AG08395 (cell line): ENCODE measurements around the gene DNAJC27.

Experiments
- DNase-seq: peaks from one replicate; pipeline ENCODE4 v3.0.0; 2012; ENCODE audit warnings: mixed read lengths, low spot score

DNAJC27 gene

DNA sequence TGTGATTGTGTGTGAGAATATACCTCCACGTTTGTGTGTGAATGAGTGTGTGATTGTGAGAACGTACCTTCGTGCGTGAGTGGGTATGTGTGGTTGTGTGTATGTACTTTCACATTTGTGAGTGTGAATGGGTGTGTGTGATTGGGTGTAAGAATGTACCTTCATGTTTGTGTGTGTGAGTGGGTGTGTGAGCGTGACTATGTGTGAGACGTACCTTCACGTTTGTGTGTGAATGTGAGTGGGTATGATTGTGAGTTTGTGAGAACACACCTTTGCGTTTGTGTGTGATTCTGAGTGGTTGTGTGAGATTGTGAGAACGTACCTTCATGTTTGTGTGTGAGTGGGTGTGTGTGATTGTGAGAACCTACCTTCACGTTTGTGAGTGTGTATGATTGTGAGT, 45.9 kb downstream of the DNAJC27 start:
- no peak for DNase-seq

- no peak for DNase-seq
Measured at GRCh38 chr2:24924732-24925131, 47.0 kb downstream of the DNAJC27 start.

- no peak for DNase-seq
Measured at GRCh38 chr2:24924266-24924665, 47.5 kb downstream of the DNAJC27 start.

DNA sequence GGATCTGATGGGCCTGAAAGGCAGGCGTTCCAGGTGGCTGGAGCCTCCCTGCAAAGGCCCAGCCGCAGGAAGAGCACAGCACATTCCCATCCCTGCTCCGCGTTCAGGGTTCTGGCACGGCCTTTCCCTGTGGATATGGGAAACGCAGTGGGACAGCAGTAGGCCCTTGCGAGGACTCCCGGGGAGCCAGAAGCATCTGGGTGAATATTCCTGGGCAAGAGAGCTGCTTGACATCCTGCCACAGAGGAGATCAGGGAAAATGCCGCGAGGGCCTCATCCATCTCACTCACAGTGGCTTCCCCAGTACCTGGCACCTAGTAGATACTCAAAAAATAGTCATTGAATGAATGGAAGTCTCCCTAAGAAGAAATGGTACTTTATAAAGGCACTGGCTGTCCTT, 48.6 kb downstream of the DNAJC27 start:
- DNase-seq, result no peak

- DNase-seq, result no peak
Measured at GRCh38 chr2:24922556-24922955, 49.2 kb downstream of the DNAJC27 start.

DNA sequence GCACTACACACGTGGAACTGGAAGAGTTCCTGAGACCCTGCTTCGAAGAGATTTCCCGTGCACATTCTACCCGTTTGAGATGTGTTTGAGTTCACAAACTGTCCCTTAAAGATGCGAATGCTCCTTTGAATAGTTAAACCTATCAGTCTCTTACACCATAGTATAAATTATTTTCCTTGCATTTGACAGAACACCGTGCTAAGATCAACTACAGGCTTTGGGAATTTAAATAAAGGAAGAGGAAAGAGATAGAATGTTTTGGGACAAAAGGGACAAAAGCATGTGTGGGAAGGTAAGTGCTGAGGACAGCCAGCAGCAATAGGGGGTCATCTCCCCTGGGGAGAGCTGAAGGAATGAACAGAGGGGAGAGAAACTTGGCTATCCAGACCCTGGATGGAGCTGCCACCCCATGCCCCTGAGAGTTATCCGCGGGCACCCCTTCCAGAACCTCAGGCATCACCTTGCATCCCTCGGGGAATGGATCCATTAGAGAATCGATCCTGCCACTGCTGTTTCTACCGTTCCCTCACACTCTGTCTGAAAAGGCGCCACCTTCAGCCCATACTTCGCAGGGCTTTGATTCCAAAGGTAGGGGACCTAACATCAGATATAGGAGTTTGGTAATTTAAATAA, 50.8 kb downstream of the DNAJC27 start:
- no peak for DNase-seq

- DNase-seq, result peak; percentile 67
Measured at GRCh38 chr2:24920098-24920808, 51.5 kb downstream of the DNAJC27 start, which contains the start of gene ADCY3. Gene ADCY3 (minus strand): TSS chr2:24920237. CDS start chr2:24918987, 1,250 bp downstream.

- peak; percentile 33 for DNase-seq
Measured at GRCh38 chr2:24919506-24920097, 52.2 kb downstream of the DNAJC27 start.

- peak; percentile 38 for DNase-seq
Measured at GRCh38 chr2:24919037-24919505, 52.7 kb downstream of the DNAJC27 start.

DNA sequence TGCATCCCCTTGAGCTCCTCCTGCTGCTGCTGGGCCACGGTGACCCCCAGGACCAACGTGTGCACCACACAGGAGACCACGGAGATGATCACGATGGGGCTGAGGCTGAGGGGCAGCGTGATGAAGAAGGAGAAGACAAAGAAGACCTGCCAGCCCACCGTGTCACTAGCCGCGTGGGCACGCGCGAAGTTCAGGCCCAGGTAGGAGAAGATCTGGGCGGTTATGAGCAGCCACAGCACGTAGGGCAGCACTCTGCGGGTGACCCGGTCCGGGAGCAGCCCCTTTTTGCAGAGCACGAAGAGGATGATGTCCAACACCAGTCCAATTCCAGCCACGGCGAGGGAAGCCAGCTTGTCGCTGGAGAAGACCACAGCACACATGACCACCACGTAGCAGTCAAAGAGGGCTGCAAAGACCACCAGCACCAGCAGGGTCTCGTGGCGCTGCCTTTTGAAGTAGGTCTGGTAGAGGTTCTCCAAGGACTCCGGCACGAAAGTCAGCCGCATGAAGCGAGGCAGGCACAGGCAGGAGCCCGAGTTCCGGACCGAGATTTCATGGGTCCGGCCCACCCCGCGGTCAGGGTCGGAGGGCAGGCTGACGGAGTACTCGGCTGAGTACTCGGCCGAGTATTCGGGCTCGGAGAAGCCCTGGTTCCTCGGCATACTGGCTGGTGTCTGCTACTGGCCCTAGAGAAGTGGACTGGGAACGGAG, 53.3 kb downstream of the DNAJC27 start:
- DNase-seq, result no peak

DNA sequence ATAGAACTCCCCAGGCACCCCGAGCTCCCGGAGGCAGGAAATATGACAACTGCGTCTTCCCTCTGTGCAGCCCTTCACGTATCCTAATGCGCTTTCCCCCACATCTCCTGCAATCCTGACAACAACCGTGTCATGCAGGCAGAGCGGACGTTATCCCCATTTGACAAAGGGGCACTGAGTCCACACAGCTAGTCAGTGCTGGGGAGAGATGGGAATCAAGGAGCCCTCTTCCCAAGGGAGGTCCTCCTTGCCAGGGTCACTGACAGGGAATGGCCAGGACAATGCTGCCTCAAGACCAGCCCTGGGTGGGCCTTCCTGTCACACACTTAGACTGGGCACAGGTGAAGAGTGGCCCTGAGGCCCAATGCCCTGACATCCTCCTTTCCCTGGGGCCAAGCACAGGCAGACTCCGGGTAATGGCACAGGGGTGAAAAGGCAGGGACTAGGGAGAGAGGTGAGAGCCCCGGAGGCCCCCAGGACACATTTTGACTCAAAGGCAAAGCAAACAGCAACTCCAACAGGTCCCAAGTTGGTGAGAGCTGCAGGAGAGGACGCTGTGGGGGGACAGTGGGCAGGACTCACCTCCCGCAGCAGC, 53.9 kb downstream of the DNAJC27 start:
- DNase-seq, result no peak

- peak; percentile 60 for DNase-seq
Measured at GRCh38 chr2:24917086-24917485, 54.7 kb downstream of the DNAJC27 start.

DNA sequence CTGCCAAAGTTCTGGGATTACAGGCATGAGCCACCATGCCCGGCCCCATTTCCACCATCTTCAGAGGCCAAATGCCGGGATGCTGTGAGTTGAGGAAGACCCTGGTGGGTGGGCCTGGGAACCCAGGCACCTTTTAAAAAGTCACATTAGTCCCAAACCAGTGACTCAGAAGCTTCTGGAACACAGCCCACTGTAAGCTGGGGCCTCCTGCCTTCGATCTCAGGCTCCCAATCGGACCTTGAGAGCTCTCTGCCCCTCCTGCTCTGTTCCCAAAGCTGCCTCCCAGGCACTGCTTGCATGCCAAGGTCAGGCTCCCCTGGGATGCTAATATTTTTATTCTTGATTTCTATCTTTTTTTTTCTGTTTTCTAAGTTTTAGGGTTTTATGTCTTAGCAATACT, 56.0 kb downstream of the DNAJC27 start:
- DNase-seq, result no peak

- DNase-seq, result no peak
Measured at GRCh38 chr2:24915175-24915574, 56.6 kb downstream of the DNAJC27 start.

- no peak for DNase-seq
Measured at GRCh38 chr2:24914713-24915112, 57.0 kb downstream of the DNAJC27 start.

DNA sequence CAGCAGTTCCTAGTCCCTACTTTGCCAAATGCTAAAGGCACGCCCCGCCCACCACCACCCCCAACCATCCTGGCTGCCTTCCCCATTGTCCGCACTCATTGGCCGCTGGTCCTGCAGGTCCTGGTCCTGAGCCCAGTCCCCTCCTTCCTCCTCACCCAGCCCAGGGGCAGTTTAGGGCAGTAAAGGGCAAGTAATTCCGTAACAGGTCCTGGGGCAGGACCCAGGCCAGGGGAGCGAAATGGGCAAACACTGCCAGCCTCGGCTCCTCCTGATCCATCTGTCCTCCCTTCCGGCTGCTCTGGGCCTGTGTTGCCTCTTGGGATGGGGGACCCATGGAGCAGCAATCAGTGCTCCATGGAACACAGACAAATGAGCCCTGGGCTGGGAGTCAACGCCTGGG, 57.8 kb downstream of the DNAJC27 start:
- no peak for DNase-seq

DNA sequence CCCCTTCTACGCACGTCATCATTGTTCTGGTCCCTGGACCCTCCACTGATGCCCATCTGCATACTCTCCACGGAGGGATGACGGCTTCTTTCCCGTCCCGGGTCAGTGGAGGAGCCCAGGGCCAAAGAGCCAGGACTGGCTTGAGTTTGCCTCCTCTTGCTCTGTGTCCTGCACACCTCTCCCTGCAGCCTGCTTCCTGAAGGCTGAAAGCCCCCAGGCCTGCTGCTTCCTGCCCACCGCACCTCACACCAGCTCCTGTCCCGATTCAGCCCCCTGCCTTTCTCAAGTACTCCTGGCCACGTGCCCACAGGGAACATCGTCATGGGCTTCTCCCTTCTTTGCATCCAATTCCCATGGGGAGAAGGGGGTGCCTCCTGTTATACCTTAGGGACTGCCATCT, 58.8 kb downstream of the DNAJC27 start:
- no peak for DNase-seq

DNA sequence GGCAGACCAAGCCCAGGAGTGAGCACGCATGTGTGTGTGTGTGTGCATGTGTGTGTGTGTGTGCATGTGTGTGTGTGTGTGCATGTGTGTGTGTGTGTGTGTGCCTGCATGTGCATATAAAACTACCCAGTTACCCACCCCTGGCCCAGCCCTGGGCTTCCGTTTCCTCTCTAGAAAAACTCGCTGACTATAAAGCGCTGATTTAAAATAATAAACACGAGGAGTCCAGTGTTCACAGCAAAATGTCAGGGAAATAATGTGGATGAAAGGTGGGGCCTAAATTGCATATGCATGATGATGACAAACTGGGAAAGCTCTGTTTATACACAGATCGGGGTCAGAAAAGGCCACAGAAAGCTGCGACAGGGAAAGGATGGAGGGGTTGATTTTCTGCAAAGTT, 59.2 kb downstream of the DNAJC27 start:
- no peak for DNase-seq

GRCh38 chr2:24910245-24910644, 61.5 kb downstream of the DNAJC27 start:
- no peak for DNase-seq

DNA sequence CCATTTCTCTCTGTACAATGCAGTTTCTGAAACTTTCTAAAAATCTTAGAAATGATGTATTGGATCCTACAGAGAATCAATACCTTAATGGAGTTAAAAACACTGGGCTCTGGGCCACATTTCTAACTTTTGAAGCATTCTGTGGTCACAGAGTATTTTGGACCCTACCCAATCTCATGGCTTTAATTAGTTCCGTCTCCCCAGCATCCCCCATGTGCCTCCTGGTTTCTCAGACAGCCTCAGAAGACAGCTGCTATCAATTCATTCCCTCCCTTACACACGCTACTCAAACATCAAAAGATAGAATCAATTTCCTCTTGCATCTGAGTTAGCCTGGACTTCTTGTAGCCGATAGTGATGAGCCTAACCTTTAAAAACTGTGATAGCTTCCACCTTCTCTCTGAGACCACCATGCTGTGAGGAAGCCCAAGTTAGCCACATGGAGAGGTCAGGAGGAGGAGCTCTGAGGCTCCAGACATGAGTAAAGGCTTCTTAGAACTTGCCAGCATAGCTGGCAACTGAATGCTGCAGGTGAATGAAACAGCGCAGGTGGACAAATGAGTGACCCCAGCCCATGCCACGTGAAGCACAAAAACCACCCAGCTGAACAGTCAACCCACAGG, 62.1 kb downstream of the DNAJC27 start:
- peak; percentile 80 for DNase-seq

DNA sequence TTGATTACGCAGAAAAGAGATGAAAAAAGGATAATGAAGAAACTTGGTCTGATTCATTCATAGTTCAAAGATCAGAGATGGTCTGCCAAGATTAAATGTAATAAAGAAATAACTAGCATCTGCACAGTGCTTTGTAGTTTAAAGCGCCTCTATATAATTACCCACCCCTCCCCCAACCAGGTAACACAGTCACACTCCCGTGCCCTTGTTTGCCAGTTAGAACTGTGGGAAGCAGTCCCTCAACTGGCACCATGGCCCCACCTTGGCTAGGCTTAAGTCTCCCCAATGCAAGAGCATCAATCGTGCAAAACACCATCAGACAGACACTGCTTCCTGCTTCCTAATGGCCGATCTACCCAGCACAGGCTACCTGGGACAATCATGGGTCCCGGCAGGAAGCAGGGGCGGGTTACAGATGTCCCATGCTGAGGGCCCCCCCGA, 63.3 kb downstream of the DNAJC27 start:
- DNase-seq, result no peak

- peak; percentile 63 for DNase-seq
Measured at GRCh38 chr2:24907116-24907515, 64.6 kb downstream of the DNAJC27 start.
